Panc1 (cell line): ENCODE measurements around the gene MINK1. TPM values are rescaled to one million over a fixed set of nuclear protein-coding genes. Genes with fewer than 3 reads are reported as not detected.
"Not testable (repeated sequence)": the region's sequence is repeated elsewhere in the genome, so short reads cannot be mapped to it uniquely, and the experiment has no call there.

Source experiments
- ATAC-seq: fragments of 200-7000 bp; cut with Tn5 transposase; 2 replicates; pipeline ENCODE4 v1.9.1; 2020; ENCODE audit warnings: mild to moderate bottlenecking, moderate library complexity
- BruUV-seq: library from RNA; stranded (reverse); fragments of 400-500 nt; replicated peaks from 2 replicates; lab custom pipeline; 2021; lab: Mats Ljungman, UMichigan
- CTCF ChIA-PET: fragments of 300-600 bp; sonication (Branson Sonifier 250); formaldehyde crosslinking; loops from one replicate; lab custom pipeline; 2022; ENCODE audit warnings: antibody characterized with exemption; lab: Charles Lee
- POLR2A ChIA-PET: fragments of 300-600 bp; sonication (Branson Sonifier 250); formaldehyde crosslinking; loops from one replicate; lab custom pipeline; 2022; ENCODE audit warnings: antibody characterized with exemption; lab: Charles Lee
- DNase-seq: peaks from one replicate; pipeline ENCODE4 v3.0.0-alpha.2; 2010; ENCODE audit warnings: low read depth, low spot score
- H3K27ac ChIP-seq: 2 replicates; pipeline ENCODE4 v1.5.1; 2011; ENCODE audit warnings: mild to moderate bottlenecking, low read length, inconsistent platforms
- H3K27me3 ChIP-seq: fragments of 200-500 bp; sonication (Bioruptor generic); 2 replicates; pipeline ENCODE4 v1.6.0; 2014; ENCODE audit warnings: low read length, inconsistent platforms; ENCODE audit not compliant: control insufficient read depth, insufficient read depth
- H3K36me3 ChIP-seq: fragments of 200-500 bp; sonication (Bioruptor generic); 2 replicates; pipeline ENCODE4 v1.5.1; 2014; ENCODE audit warnings: inconsistent platforms, mild to moderate bottlenecking, low read length, moderate library complexity; ENCODE audit not compliant: control insufficient read depth, insufficient read depth
- H3K4me1 ChIP-seq: 2 replicates; pipeline ENCODE4 v1.5.1; 2011; ENCODE audit warnings: inconsistent platforms, mild to moderate bottlenecking, low read length, moderate library complexity; ENCODE audit not compliant: control insufficient read depth, insufficient read depth
- H3K4me3 ChIP-seq, 2 experiments: 2 replicates each; pipeline ENCODE4 v1.5.1; 2011 to 2012; ENCODE audit warnings: low read depth in 2 of 2, low read length in 2 of 2, mild to moderate bottlenecking in 2 of 2, inconsistent platforms in 1 of 2, moderate library complexity in 1 of 2
- H3K9me3 ChIP-seq: fragments of 200-500 bp; sonication (Bioruptor generic); 2 replicates; pipeline ENCODE4 v1.5.1; 2014; ENCODE audit warnings: low read depth, mild to moderate bottlenecking, inconsistent platforms, low read length, moderate library complexity; ENCODE audit not compliant: control insufficient read depth, insufficient read depth
- CTCF ChIP-seq: fragments of 450-650 bp; IDR thresholded peaks from 2 replicates; pipeline ENCODE4 v1.5.1; 2017; ENCODE audit warnings: mild to moderate bottlenecking
- POLR2AphosphoS5 ChIP-seq: IDR thresholded peaks from 2 replicates; pipeline ENCODE4 v1.6.1; 2012; ENCODE audit warnings: mild to moderate bottlenecking, low read depth, low read length, moderate library complexity
- REST ChIP-seq, 2 experiments: IDR thresholded peaks; 2 replicates each; pipeline ENCODE4 v1.6.1; 2011 to 2012; ENCODE audit warnings: low read depth in 2 of 2, control low read depth in 1 of 2, low read length in 1 of 2, mild to moderate bottlenecking in 1 of 2, moderate library complexity in 1 of 2; ENCODE audit not compliant: insufficient read depth in 1 of 2
- SIN3A ChIP-seq: IDR thresholded peaks from 2 replicates; pipeline ENCODE4 v1.6.1; 2012; ENCODE audit warnings: low read depth, mild to moderate bottlenecking, low read length, moderate library complexity, borderline replicate concordance; ENCODE audit not compliant: insufficient read depth
- TCF7L2 ChIP-seq: IDR thresholded peaks from 2 replicates; pipeline ENCODE4 v1.6.1; 2011; ENCODE audit warnings: mild to moderate bottlenecking, low read depth, low read length, inconsistent platforms
- in situ Hi-C: cut with HindIII; loops from 2 replicates; pipeline ENCODE4 v1.10.0; 2016; ENCODE audit warnings: low sequenced_read_pairs, low pct_unique_long_range_greater_than_20kb
- intact Hi-C: fragments of 100-400 bp; cut with micrococcal nuclease; formaldehyde crosslinking; loops from one replicate; pipeline ENCODE4 v1.10.0; 2022; ENCODE audit not compliant: unreplicated experiment
- total RNA-seq: library from RNA; stranded (reverse); gene quantifications from one replicate; pipeline ENCODE4 v1.2.1, GENCODE V29; 2021; ENCODE audit not compliant: unreplicated experiment

Gene MINK1
- total RNA-seq, 1 experiment from 2014 or later, result 78.2 TPM

GRCh38 chr17:4921320-4921719 lies 88.2 kb downstream of the MINK1 start:
- intact Hi-C loops (no loop called here), in situ Hi-C loops (no loop called here)
- H3K27ac ChIP-seq, result no peak overlapping the region
- no peaks in the 10 kb centered on the region for H3K9me3 ChIP-seq
- no peak overlapping the region for H3K4me3 ChIP-seq
- no peaks in the 10 kb centered on the region for H3K27me3 ChIP-seq
- CTCF ChIA-PET, result interaction anchor here (0.6 kb wide), 1 partner anchor 202 kb away, joined by 3 read pairs; no protein-coding TSS in a partner anchor
- no peaks in the 10 kb centered on the region for H3K36me3 ChIP-seq
- H3K4me1 ChIP-seq, result no peaks in the 10 kb centered on the region
- TF ChIP-seq SIN3A (no peak), CTCF (no peak)
- ATAC-seq (no peak), DNase-seq (no peak)
- no TSS peak for BruUV-seq
- POLR2A ChIA-PET, result no interaction called here

GRCh38 chr17:4926577-4927335 lies 93.6 kb downstream of the MINK1 start:
- H3K4me3 ChIP-seq, DNase-seq, H3K9me3 ChIP-seq, CTCF ChIA-PET, H3K4me1 ChIP-seq, intact Hi-C loops, in situ Hi-C loops, BruUV-seq, H3K27ac ChIP-seq, H3K36me3 ChIP-seq, H3K27me3 ChIP-seq, ATAC-seq: not testable (repeated sequence)
- POLR2A ChIA-PET, result interaction anchor here (0.6 kb wide), 1 partner anchor 1132 kb away, joined by 3 read pairs; no protein-coding TSS in a partner anchor

- no TSS peak for BruUV-seq
- no peak for DNase-seq
- in situ Hi-C loops, result no loop called here
- no peak overlapping the region for H3K27ac ChIP-seq
- H3K36me3 ChIP-seq, result no peaks in the 10 kb centered on the region
- TF ChIP-seq REST (IDR thresholded peaks at IDR 0.05; ENCODE audit: insufficient read depth in 1 of 2, low read depth in 2 of 2, low read length in 1 of 2) (no peak), SIN3A (no peak), TCF7L2 (no peak), CTCF (no peak), POLR2AphosphoS5 (no peak)
- no peaks in the 10 kb centered on the region for H3K27me3 ChIP-seq
- H3K9me3 ChIP-seq, result no peaks in the 10 kb centered on the region
- ChIA-PET POLR2A (no interaction called here), CTCF (no interaction called here)
- no peaks in the 10 kb centered on the region for H3K4me1 ChIP-seq
- no peak for ATAC-seq
- no peak overlapping the region for H3K4me3 ChIP-seq
- intact Hi-C loops, result no loop called here
These were observed 95.7 kb downstream of the MINK1 start for GRCh38 chr17:4928881-4929280.
